ENCODE data around the gene IL1RL1. TPM values are rescaled to one million over a fixed set of nuclear protein-coding genes. Genes with fewer than 3 reads are reported as not detected.

Gene IL1RL1
- total RNA-seq (2014; rRNA removed; shearing (Covaris generic)) = not detected in 2 replicates

- no peak for DNase-seq (ENCODE audit: low spot score)
Measured at GRCh38 chr2:102310964-102311640, at the start of gene IL1RL1. TSS of gene IL1RL1 (plus strand) at chr2:102311563. CDS start at chr2:102338265, 26,702 bp downstream.

GRCh38 chr2:102262216-102263129 lies 48.9 kb upstream of the IL1RL1 start:
- DNase-seq (ENCODE audit: low spot score) = no peak

- no peak for DNase-seq (ENCODE audit: low spot score)
Measured at GRCh38 chr2:102264952-102265351, 46.4 kb upstream of the IL1RL1 start.

GRCh38 chr2:102266204-102266603 lies 45.2 kb upstream of the IL1RL1 start:
- no peak for DNase-seq (ENCODE audit: low spot score)

GRCh38 chr2:102267774-102268173 lies 43.6 kb upstream of the IL1RL1 start:
- DNase-seq (ENCODE audit: low spot score) = no peak

- no peak for DNase-seq (ENCODE audit: low spot score)
Measured at GRCh38 chr2:102268510-102269199, 42.7 kb upstream of the IL1RL1 start.

GRCh38 chr2:102269200-102269524 lies 42.2 kb upstream of the IL1RL1 start:
- no peak for DNase-seq (ENCODE audit: low spot score)

- DNase-seq (ENCODE audit: low spot score) = no peak
Measured at GRCh38 chr2:102271844-102272243, 39.5 kb upstream of the IL1RL1 start.

- DNase-seq (ENCODE audit: low spot score) = no peak
Measured at GRCh38 chr2:102273619-102274211, 37.6 kb upstream of the IL1RL1 start.

- DNase-seq (ENCODE audit: low spot score) = no peak
Measured at GRCh38 chr2:102276549-102277201, 34.7 kb upstream of the IL1RL1 start.

GRCh38 chr2:102277202-102277700 lies 34.1 kb upstream of the IL1RL1 start:
- DNase-seq (ENCODE audit: low spot score) = no peak

- no peak for DNase-seq (ENCODE audit: low spot score)
Measured at GRCh38 chr2:102278720-102279390, 32.5 kb upstream of the IL1RL1 start.

GRCh38 chr2:102279391-102279735 lies 32.0 kb upstream of the IL1RL1 start:
- DNase-seq (ENCODE audit: low spot score) = no peak

- no peak for DNase-seq (ENCODE audit: low spot score)
Measured at GRCh38 chr2:102282678-102283091, 28.7 kb upstream of the IL1RL1 start.

- no peak for DNase-seq (ENCODE audit: low spot score)
Measured at GRCh38 chr2:102283996-102284395, 27.4 kb upstream of the IL1RL1 start.

- no peak for DNase-seq (ENCODE audit: low spot score)
Measured at GRCh38 chr2:102284611-102285010, 26.8 kb upstream of the IL1RL1 start.

GRCh38 chr2:102285368-102285767 lies 26.0 kb upstream of the IL1RL1 start:
- no peak for DNase-seq (ENCODE audit: low spot score)

GRCh38 chr2:102286041-102286440 lies 25.3 kb upstream of the IL1RL1 start:
- DNase-seq (ENCODE audit: low spot score) = no peak

- DNase-seq (ENCODE audit: low spot score) = peak; percentile 21
Measured at GRCh38 chr2:102289129-102289528, 22.2 kb upstream of the IL1RL1 start.

- DNase-seq (ENCODE audit: low spot score) = no peak
Measured at GRCh38 chr2:102290594-102290993, 20.8 kb upstream of the IL1RL1 start.
